ENCODE measurements around the gene HOXB2. TPM values are rescaled to one million over a fixed set of nuclear protein-coding genes. Genes with fewer than 3 reads are reported as not detected.
A peak's percentile ranks its signal among the peaks of the same experiment; 100 is the strongest.

HOXB2 gene
- total and polyA plus RNA-seq, 9 of the 15 experiments (the other 6 are each of a cell fraction or from before 2014, with no cell fraction given) = 2.1 to 97.7 (median 21.2) TPM

GRCh38 chr17:48578616-48579470 is 33.9 kb upstream of the HOXB2 start (continued):
- TF ChIP-seq NR0B1 (IDR thresholded peaks at IDR 0.05; ENCODE audit: partially characterized antibody) (no peak), ZBTB2 (IDR thresholded peaks at IDR 0.05) (peak; percentile 59), ZNF589 (CRISPR knock-in tag; IDR thresholded peaks at IDR 0.05; ENCODE audit: low read depth) (no peak), NR2F6 (CRISPR knock-in tag; IDR thresholded peaks at IDR 0.05) (0 out of 2 replicates have a peak, but pooled peaks have one; percentile 19), DIDO1 (tag; IDR thresholded peaks at IDR 0.05; ENCODE audit: low read depth) (no peak), ZNF699 (CRISPR knock-in tag; IDR thresholded peaks at IDR 0.05; ENCODE audit: insufficient replicate concordance) (no peak), E2F8 (IDR thresholded peaks at IDR 0.05; ENCODE audit: low read depth, partially characterized antibody) (no peak), ZNF23 (CRISPR knock-in tag; IDR thresholded peaks at IDR 0.05) (no peak), ZNF449 (CRISPR knock-in tag; IDR thresholded peaks at IDR 0.05) (no peak), ZNF431 (CRISPR knock-in tag; IDR thresholded peaks at IDR 0.05) (no peak), PREB (CRISPR knock-in tag; IDR thresholded peaks at IDR 0.05) (no peak), ZNF707 (CRISPR knock-in tag; conservative IDR thresholded peaks at IDR 0.05) (no peak), HSF4 (CRISPR knock-in tag; IDR thresholded peaks at IDR 0.05; ENCODE audit: borderline replicate concordance) (no peak), SMAD1 (IDR thresholded peaks at IDR 0.05; ENCODE audit: low read depth, low read length, partially characterized antibody) (no peak), RBM39 (optimal IDR thresholded peaks at IDR 0.05; ENCODE audit: low read depth, low read length) (no peak), IRF1 (CRISPR knock-in tag; IDR thresholded peaks at IDR 0.05; ENCODE audit: borderline replicate concordance) (no peak), RNF2 (IDR thresholded peaks at IDR 0.05) (no peak), ETV5 (CRISPR knock-in tag; IDR thresholded peaks at IDR 0.05; ENCODE audit: low read depth) (no peak)
